Measurements from ENCODE around the gene NCOR2. TPM values are rescaled to one million over a fixed set of nuclear protein-coding genes. Genes with fewer than 3 reads are reported as not detected.

NCOR2 gene
- total and polyA plus RNA-seq, 2 donors: 14.6 to 48.2 TPM

GRCh38 chr12:124610021-124610612, 42.7 kb upstream of the NCOR2 start:
- Histone ChIP-seq H3K27me3 (ENCODE audit: control insufficient read depth in 2 of 2, insufficient read depth in 1 of 2, low read length in 1 of 2) (peaks cover 0 to 5% of the 10 kb centered on the region in 2 donors), H3K4me3 (ENCODE audit: low read length in 2 of 2) (no peak overlapping the region), H3K4me1 (ENCODE audit: control insufficient read depth in 2 of 2, insufficient read depth in 2 of 2, low read length in 2 of 2) (peaks cover 41 to 54% of the 10 kb centered on the region in 2 donors), H3K27ac (ENCODE audit: low read depth in 1 of 2, low read length in 1 of 2) (peak overlapping the region in 1 of 2 donors; percentile 42), H3K9me3 (ENCODE audit: control insufficient read depth in 2 of 2, insufficient read depth in 1 of 2, low read length in 1 of 2) (peaks cover 4 to 19% of the 10 kb centered on the region in 2 donors), H3K36me3 (ENCODE audit: control insufficient read depth in 2 of 2, insufficient read depth in 2 of 2, low read length in 1 of 2) (no peaks in the 10 kb centered on the region)
- no peak for DNase-seq (ENCODE audit: low read depth in 6 of 9, low spot score in 9 of 9)
- WGBS: 31% methylated on average over 9 of the region's 9 CpGs

GRCh38 chr12:124609041-124609989, 41.9 kb upstream of the NCOR2 start:
- no peak overlapping the region for H3K4me3 ChIP-seq (ENCODE audit: low read length in 2 of 2)

GRCh38 chr12:124608450-124608870, 41.0 kb upstream of the NCOR2 start:
- WGBS: 38% methylated on average over 10 of the region's 10 CpGs
- H3K27me3 ChIP-seq (ENCODE audit: control insufficient read depth in 2 of 2, insufficient read depth in 1 of 2, low read length in 1 of 2): peaks cover 0 to 5% of the 10 kb centered on the region in 2 donors
- peaks cover 41 to 68% of the 10 kb centered on the region in 2 donors for H3K4me1 ChIP-seq (ENCODE audit: control insufficient read depth in 2 of 2, insufficient read depth in 2 of 2, low read length in 2 of 2)
- H3K4me3 ChIP-seq (ENCODE audit: low read length in 2 of 2): no peak overlapping the region
- peaks cover 0 to 15% of the 10 kb centered on the region in 2 donors for H3K9me3 ChIP-seq (ENCODE audit: control insufficient read depth in 2 of 2, insufficient read depth in 1 of 2, low read length in 1 of 2)
- DNase-seq (ENCODE audit: low read depth in 6 of 9, low spot score in 9 of 9): no peak
- H3K27ac ChIP-seq (ENCODE audit: low read depth in 1 of 2, low read length in 1 of 2): peak overlapping the region in 1 of 2 donors; percentile 67
- no peaks in the 10 kb centered on the region for H3K36me3 ChIP-seq (ENCODE audit: control insufficient read depth in 2 of 2, insufficient read depth in 2 of 2, low read length in 1 of 2)

More at GRCh38 chr12:124609041-124609989, 41.9 kb upstream of the NCOR2 start:
- Histone ChIP-seq H3K9me3 (ENCODE audit: control insufficient read depth in 2 of 2, insufficient read depth in 1 of 2, low read length in 1 of 2) (peaks cover 3 to 21% of the 10 kb centered on the region in 2 donors), H3K4me1 (ENCODE audit: control insufficient read depth in 2 of 2, insufficient read depth in 2 of 2, low read length in 2 of 2) (peaks cover 41 to 60% of the 10 kb centered on the region in 2 donors), H3K36me3 (ENCODE audit: control insufficient read depth in 2 of 2, insufficient read depth in 2 of 2, low read length in 1 of 2) (no peaks in the 10 kb centered on the region), H3K27ac (ENCODE audit: low read depth in 1 of 2, low read length in 1 of 2) (peak overlapping the region; percentile 3 to 67), H3K27me3 (ENCODE audit: control insufficient read depth in 2 of 2, insufficient read depth in 1 of 2, low read length in 1 of 2) (peaks cover 0 to 5% of the 10 kb centered on the region in 2 donors)
- DNase-seq (ENCODE audit: low read depth in 6 of 9, low spot score in 9 of 9): peak; percentile 52 to 92 (median 73)
- WGBS: 6% methylated on average over 32 of the region's 32 CpGs

GRCh38 chr12:124607681-124608425, 40.4 kb upstream of the NCOR2 start:
- H3K4me3 ChIP-seq (ENCODE audit: low read length in 2 of 2): no peak overlapping the region
- peaks cover 0 to 15% of the 10 kb centered on the region in 2 donors for H3K9me3 ChIP-seq (ENCODE audit: control insufficient read depth in 2 of 2, insufficient read depth in 1 of 2, low read length in 1 of 2)
- H3K4me1 ChIP-seq (ENCODE audit: control insufficient read depth in 2 of 2, insufficient read depth in 2 of 2, low read length in 2 of 2): peaks cover 41 to 74% of the 10 kb centered on the region in 2 donors
- DNase-seq (ENCODE audit: low read depth in 6 of 9, low spot score in 9 of 9): no peak
- no peak overlapping the region for H3K27ac ChIP-seq (ENCODE audit: low read depth in 1 of 2, low read length in 1 of 2)
- H3K36me3 ChIP-seq (ENCODE audit: control insufficient read depth in 2 of 2, insufficient read depth in 2 of 2, low read length in 1 of 2): no peaks in the 10 kb centered on the region
- peaks cover 0 to 5% of the 10 kb centered on the region in 2 donors for H3K27me3 ChIP-seq (ENCODE audit: control insufficient read depth in 2 of 2, insufficient read depth in 1 of 2, low read length in 1 of 2)
- WGBS: 93% methylated on average over 23 of the region's 23 CpGs

GRCh38 chr12:124605883-124606774, 38.7 kb upstream of the NCOR2 start:
- H3K4me3 ChIP-seq (ENCODE audit: low read length in 2 of 2): no peak overlapping the region
- 54% methylated on average over 22 of the region's 22 CpGs for WGBS
- H3K9me3 ChIP-seq (ENCODE audit: control insufficient read depth in 2 of 2, insufficient read depth in 1 of 2, low read length in 1 of 2): peaks cover 0 to 15% of the 10 kb centered on the region in 2 donors
- H3K27me3 ChIP-seq (ENCODE audit: control insufficient read depth in 2 of 2, insufficient read depth in 1 of 2, low read length in 1 of 2): peaks cover 0 to 5% of the 10 kb centered on the region in 2 donors
- no peaks in the 10 kb centered on the region for H3K36me3 ChIP-seq (ENCODE audit: control insufficient read depth in 2 of 2, insufficient read depth in 2 of 2, low read length in 1 of 2)
- peak overlapping the region in 1 of 2 donors; percentile 34 for H3K27ac ChIP-seq (ENCODE audit: low read depth in 1 of 2, low read length in 1 of 2)
- peaks cover 41 to 81% of the 10 kb centered on the region in 2 donors for H3K4me1 ChIP-seq (ENCODE audit: control insufficient read depth in 2 of 2, insufficient read depth in 2 of 2, low read length in 2 of 2)
- DNase-seq (ENCODE audit: low read depth in 6 of 9, low spot score in 9 of 9): peak in 1 of 9 donors; percentile 41

GRCh38 chr12:124605150-124605882, 37.9 kb upstream of the NCOR2 start:
- Histone ChIP-seq H3K4me1 (ENCODE audit: control insufficient read depth in 2 of 2, insufficient read depth in 2 of 2, low read length in 2 of 2) (peaks cover 39 to 73% of the 10 kb centered on the region in 2 donors), H3K36me3 (ENCODE audit: control insufficient read depth in 2 of 2, insufficient read depth in 2 of 2, low read length in 1 of 2) (no peaks in the 10 kb centered on the region), H3K27ac (ENCODE audit: low read depth in 1 of 2, low read length in 1 of 2) (peak overlapping the region in 1 of 2 donors; percentile 34), H3K4me3 (ENCODE audit: low read length in 2 of 2) (no peak overlapping the region), H3K27me3 (ENCODE audit: control insufficient read depth in 2 of 2, insufficient read depth in 1 of 2, low read length in 1 of 2) (peaks cover 0 to 3% of the 10 kb centered on the region in 2 donors), H3K9me3 (ENCODE audit: control insufficient read depth in 2 of 2, insufficient read depth in 1 of 2, low read length in 1 of 2) (peaks cover 0 to 15% of the 10 kb centered on the region in 2 donors)
- no peak for DNase-seq (ENCODE audit: low read depth in 6 of 9, low spot score in 9 of 9)
- WGBS: 54% methylated on average over 13 of the region's 13 CpGs

- 95% methylated on average over 6 of the region's 6 CpGs for WGBS
These were observed 36.9 kb upstream of the NCOR2 start for GRCh38 chr12:124604264-124604680.

More at GRCh38 chr12:124604264-124604680, 36.9 kb upstream of the NCOR2 start:
- no peak overlapping the region for H3K27ac ChIP-seq (ENCODE audit: low read depth in 1 of 2, low read length in 1 of 2)
- H3K36me3 ChIP-seq (ENCODE audit: control insufficient read depth in 2 of 2, insufficient read depth in 2 of 2, low read length in 1 of 2): no peaks in the 10 kb centered on the region
- no peak overlapping the region for H3K4me3 ChIP-seq (ENCODE audit: low read length in 2 of 2)
- peaks cover 29 to 63% of the 10 kb centered on the region in 2 donors for H3K4me1 ChIP-seq (ENCODE audit: control insufficient read depth in 2 of 2, insufficient read depth in 2 of 2, low read length in 2 of 2)
- no peaks in the 10 kb centered on the region for H3K27me3 ChIP-seq (ENCODE audit: control insufficient read depth in 2 of 2, insufficient read depth in 1 of 2, low read length in 1 of 2)
- no peak for DNase-seq (ENCODE audit: low read depth in 6 of 9, low spot score in 9 of 9)
- peaks cover 0 to 22% of the 10 kb centered on the region in 2 donors for H3K9me3 ChIP-seq (ENCODE audit: control insufficient read depth in 2 of 2, insufficient read depth in 1 of 2, low read length in 1 of 2)
